Fibroblast of villous mesenchyme (primary cell): ENCODE data around the gene SOX10. TPM values are rescaled to one million over a fixed set of nuclear protein-coding genes. Genes with fewer than 3 reads are reported as not detected.

Experiments
- DNase-seq: peaks from one replicate; pipeline ENCODE4 v3.0.0-alpha.2; 2010; ENCODE audit warnings: low read depth
- H3K4me3 ChIP-seq: 2 replicates; pipeline ENCODE4 v1.5.1; 2011; ENCODE audit warnings: low read depth, mild to moderate bottlenecking, low read length
- total RNA-seq: library from RNA; depleted of rRNA; stranded (reverse); fragments of >200 nt; gene quantifications from 2 replicates; pipeline ENCODE4 v1.2.3, GENCODE V29; 2012
- TF ChIP-seq, protein P1 (sequence below): IDR thresholded peaks from 2 replicates; pipeline ENCODE4 v1.5.1; 2012; ENCODE audit warnings: low read depth, mild to moderate bottlenecking, low read length; ENCODE audit not compliant: insufficient read depth

SOX10 gene
- total RNA-seq, 1 donor, result not detected

DNA sequence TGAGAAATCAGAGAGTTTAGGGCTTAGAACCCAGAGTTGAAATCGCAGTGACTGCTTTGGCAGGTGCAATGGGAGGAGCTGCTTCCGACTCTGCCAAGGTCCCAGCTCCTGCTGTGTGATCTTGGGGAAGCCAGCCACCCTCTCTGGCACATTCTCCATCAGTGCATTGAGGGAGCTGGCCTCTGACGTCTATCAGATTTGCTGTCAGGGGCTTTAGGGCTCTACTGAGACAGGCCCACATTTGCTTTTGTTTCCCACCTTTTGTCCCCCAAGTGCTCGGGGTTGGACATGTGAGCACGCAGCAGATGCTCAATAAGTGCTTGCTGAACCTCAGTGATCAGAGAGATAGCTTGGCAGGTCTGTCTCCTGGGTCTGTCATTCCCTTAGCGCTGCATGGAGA lies 10.6 kb upstream of the SOX10 start:
- no peak for DNase-seq
- TF ChIP-seq, protein P1, sequence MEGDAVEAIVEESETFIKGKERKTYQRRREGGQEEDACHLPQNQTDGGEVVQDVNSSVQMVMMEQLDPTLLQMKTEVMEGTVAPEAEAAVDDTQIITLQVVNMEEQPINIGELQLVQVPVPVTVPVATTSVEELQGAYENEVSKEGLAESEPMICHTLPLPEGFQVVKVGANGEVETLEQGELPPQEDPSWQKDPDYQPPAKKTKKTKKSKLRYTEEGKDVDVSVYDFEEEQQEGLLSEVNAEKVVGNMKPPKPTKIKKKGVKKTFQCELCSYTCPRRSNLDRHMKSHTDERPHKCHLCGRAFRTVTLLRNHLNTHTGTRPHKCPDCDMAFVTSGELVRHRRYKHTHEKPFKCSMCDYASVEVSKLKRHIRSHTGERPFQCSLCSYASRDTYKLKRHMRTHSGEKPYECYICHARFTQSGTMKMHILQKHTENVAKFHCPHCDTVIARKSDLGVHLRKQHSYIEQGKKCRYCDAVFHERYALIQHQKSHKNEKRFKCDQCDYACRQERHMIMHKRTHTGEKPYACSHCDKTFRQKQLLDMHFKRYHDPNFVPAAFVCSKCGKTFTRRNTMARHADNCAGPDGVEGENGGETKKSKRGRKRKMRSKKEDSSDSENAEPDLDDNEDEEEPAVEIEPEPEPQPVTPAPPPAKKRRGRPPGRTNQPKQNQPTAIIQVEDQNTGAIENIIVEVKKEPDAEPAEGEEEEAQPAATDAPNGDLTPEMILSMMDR, result no peak
- H3K4me3 ChIP-seq, result no peak overlapping the region

- no peak for DNase-seq
These were observed 9.7 kb upstream of the SOX10 start for GRCh38 chr22:37994049-37994448.

GRCh38 chr22:37991731-37992442 lies 7.5 kb upstream of the SOX10 start:
- TF ChIP-seq, protein P1, result no peak
- DNase-seq, result no peak
- no peak overlapping the region for H3K4me3 ChIP-seq

More at GRCh38 chr22:37994049-37994448, 9.7 kb upstream of the SOX10 start:
- TF ChIP-seq, protein P1, result no peak
- no peak overlapping the region for H3K4me3 ChIP-seq

DNA sequence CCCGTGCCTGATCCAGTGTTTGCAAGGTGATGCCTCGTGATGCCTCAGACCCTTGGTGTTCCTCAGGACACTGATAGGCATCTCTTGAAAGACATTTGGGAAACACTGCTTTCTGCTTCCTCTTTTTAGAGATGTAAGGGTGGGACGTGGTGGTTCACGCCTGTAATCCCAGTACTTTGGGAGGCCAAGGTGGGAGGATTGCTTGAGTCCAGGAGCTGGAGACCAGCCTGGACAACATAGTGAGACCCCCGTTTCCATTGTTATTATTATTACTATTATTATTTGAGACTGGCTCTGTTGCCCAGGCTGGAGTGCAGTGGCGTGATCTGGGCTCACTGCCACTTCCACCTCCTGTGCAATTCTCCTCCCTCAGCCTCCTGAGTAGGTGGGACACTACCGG lies 6.5 kb upstream of the SOX10 start:
- DNase-seq, result no peak
- TF ChIP-seq, protein P1, result no peak
- no peak overlapping the region for H3K4me3 ChIP-seq

DNA sequence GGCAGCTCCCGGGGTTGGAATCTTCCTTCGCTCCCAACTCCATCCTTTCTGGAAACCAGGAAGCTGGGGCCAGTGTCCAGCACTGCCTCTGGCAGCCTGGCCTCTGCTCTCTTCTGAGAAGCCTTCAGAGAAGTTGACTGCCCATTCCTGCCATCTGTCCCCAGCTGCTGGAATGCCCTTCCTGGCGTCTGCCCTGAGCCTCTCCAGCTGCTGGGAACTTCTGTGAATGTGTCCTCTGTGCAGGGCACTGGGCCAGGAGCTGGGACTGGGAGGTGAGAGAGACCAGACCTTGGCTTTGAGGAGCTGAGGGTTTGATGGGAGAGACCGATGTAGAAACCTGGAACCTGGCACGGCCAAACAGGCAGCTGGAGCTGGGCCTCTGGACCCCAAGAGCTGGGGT lies 5.9 kb upstream of the SOX10 start:
- H3K4me3 ChIP-seq, result no peak overlapping the region
- TF ChIP-seq, protein P1, result no peak
- DNase-seq, result no peak

GRCh38 chr22:37989146-37990045 lies 5.0 kb upstream of the SOX10 start:
- no peak overlapping the region for H3K4me3 ChIP-seq
- no peak for DNase-seq

More at GRCh38 chr22:37989146-37990045, 5.0 kb upstream of the SOX10 start:
- TF ChIP-seq, protein P1, result no peak
